LHCN-M2 (cell line): ENCODE data around the gene LUZP2. TPM values are rescaled to one million over a fixed set of nuclear protein-coding genes. Genes with fewer than 3 reads are reported as not detected.

ENCODE experiments used
- DNase-seq: peaks from one replicate; pipeline ENCODE4 v3.0.0-alpha.2; 2012; ENCODE audit warnings: low read depth
- total RNA-seq: library from RNA; depleted of rRNA; stranded (reverse); fragments of >200 nt; gene quantifications from 2 replicates; pipeline ENCODE4 v1.2.3, GENCODE V29; 2014

Gene LUZP2
- total RNA-seq, 1 experiment from 2014 or later = not detected

- no peak for DNase-seq
Observed at GRCh38 chr11:24560324-24560723, 63.5 kb downstream of the LUZP2 start.

GRCh38 chr11:24567380-24567779 is 70.5 kb downstream of the LUZP2 start:
- no peak for DNase-seq

- no peak for DNase-seq
Observed at GRCh38 chr11:24572376-24572775, 75.5 kb downstream of the LUZP2 start.

GRCh38 chr11:24574461-24574860 is 77.6 kb downstream of the LUZP2 start:
- DNase-seq = no peak

GRCh38 chr11:24575392-24575791 is 78.5 kb downstream of the LUZP2 start:
- peak; percentile 22 for DNase-seq

- DNase-seq = no peak
Observed at GRCh38 chr11:24585192-24585591, 88.3 kb downstream of the LUZP2 start.

GRCh38 chr11:24587635-24588034 is 90.8 kb downstream of the LUZP2 start:
- DNase-seq = no peak

GRCh38 chr11:24588081-24588480 is 91.2 kb downstream of the LUZP2 start:
- peak; percentile 17 for DNase-seq

GRCh38 chr11:24589064-24589463 is 92.2 kb downstream of the LUZP2 start:
- no peak for DNase-seq

GRCh38 chr11:24591283-24591682 is 94.4 kb downstream of the LUZP2 start:
- no peak for DNase-seq

GRCh38 chr11:24592360-24592759 is 95.5 kb downstream of the LUZP2 start:
- no peak for DNase-seq

- DNase-seq = no peak
Observed at GRCh38 chr11:24593332-24593731, 96.5 kb downstream of the LUZP2 start.

- DNase-seq = no peak
Observed at GRCh38 chr11:24594401-24594800, 97.5 kb downstream of the LUZP2 start.

GRCh38 chr11:24598641-24599040 is 101.8 kb downstream of the LUZP2 start:
- no peak for DNase-seq

GRCh38 chr11:24609192-24610119 is 112.6 kb downstream of the LUZP2 start:
- no peak for DNase-seq

- no peak for DNase-seq
Observed at GRCh38 chr11:24615451-24616160, 118.8 kb downstream of the LUZP2 start.

GRCh38 chr11:24617856-24618255 is 121.0 kb downstream of the LUZP2 start:
- no peak for DNase-seq

- DNase-seq = no peak
Observed at GRCh38 chr11:24619900-24620299, 123.0 kb downstream of the LUZP2 start.

GRCh38 chr11:24622262-24622661 is 125.4 kb downstream of the LUZP2 start:
- no peak for DNase-seq

GRCh38 chr11:24623121-24623520 is 126.3 kb downstream of the LUZP2 start:
- DNase-seq = no peak

GRCh38 chr11:24624432-24624831 is 127.6 kb downstream of the LUZP2 start:
- DNase-seq = no peak

GRCh38 chr11:24625975-24626374 is 129.1 kb downstream of the LUZP2 start:
- no peak for DNase-seq
